ENCODE data around the gene GRM4. TPM values are rescaled to one million over a fixed set of nuclear protein-coding genes. Genes with fewer than 3 reads are reported as not detected.

Gene GRM4
- total and polyA plus RNA-seq, 9 of the 15 experiments (the other 6 are each of a cell fraction or from before 2014, with no cell fraction given): 0.18 TPM; not detected in 8

DNA sequence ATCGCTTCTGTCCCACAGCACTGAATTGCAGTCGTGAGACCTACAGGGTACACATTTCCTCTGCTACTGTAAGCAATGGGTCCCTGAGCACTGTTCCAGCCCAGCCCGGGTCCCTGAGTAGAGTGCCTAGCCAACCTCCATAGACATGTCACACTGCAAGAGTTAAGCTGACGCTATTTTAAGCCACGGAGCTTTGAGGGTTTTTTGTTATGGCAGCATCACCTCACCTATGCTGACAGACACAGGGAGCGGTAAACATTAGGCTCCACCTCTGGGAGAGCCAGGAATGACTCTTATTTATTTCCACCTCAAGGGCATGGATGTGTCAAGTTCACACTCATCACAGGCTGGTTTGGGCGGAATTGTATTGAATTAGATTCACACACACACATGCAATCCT lies 45.1 kb downstream of the GRM4 start:
- in situ Hi-C loops (cut with MboI): no loop called here
- Histone ChIP-seq H3K4me3 (no peak overlapping the region), H3K79me2 (ENCODE audit: control insufficient read depth, insufficient read depth, low read length) (no peaks in the 10 kb centered on the region), H3K9me1 (ENCODE audit: control insufficient read depth, insufficient read depth, low read length) (no peaks in the 10 kb centered on the region), H4K20me1 (replicated peaks; ENCODE audit: control insufficient read depth, insufficient read depth, low read length) (peaks cover 49% of the 10 kb centered on the region), H3K27me3 (ENCODE audit: control insufficient read depth in 2 of 2, insufficient read depth in 2 of 2, low read length in 2 of 2) (peaks cover 49 to 96% of the 10 kb centered on the region in 2 experiments; a peak in 4 of 5 replicates), H3K4me1 (replicated peaks in 1 of 2; ENCODE audit: control insufficient read depth in 2 of 2, insufficient read depth in 2 of 2, low read length in 2 of 2) (peaks cover 0 to 19% of the 10 kb centered on the region in 2 experiments; a peak in 2 of 5 replicates), H3K4me2 (ENCODE audit: insufficient read depth, low read length) (no peak overlapping the region), H3K9me3 (replicated peaks; ENCODE audit: control insufficient read depth, insufficient read depth, low read depth, low read length) (no peaks in the 10 kb centered on the region), H3K9ac (ENCODE audit: insufficient read depth in 1 of 2, low read depth in 2 of 2, low read length in 2 of 2) (no peak overlapping the region), H3K36me3 (ENCODE audit: control insufficient read depth, insufficient read depth, low read length) (no peaks in the 10 kb centered on the region), H2AFZ (ENCODE audit: low read depth, low read length) (no peak overlapping the region), H3K27ac (ENCODE audit: extremely low read depth, low read depth, low read length) (no peak overlapping the region)
- ChIA-PET POLR2A (interaction anchor here (0.6 kb wide), 1 partner anchor 14 kb away, joined by 3 read pairs; no protein-coding TSS in a partner anchor), CTCF (ENCODE audit: low intra/inter-chr PET ratio) (no interaction called here)
- no peak for ATAC-seq
- DNase-seq (ENCODE audit: extremely low read depth in 1 of 4, low spot score in 3 of 4): no peak
- no TSS peak for BruUV-seq (replicated peaks)
- TF ChIP-seq PTTG1 (tag; IDR thresholded peaks at IDR 0.05; ENCODE audit: low read depth) (no peak), ZNF12 (CRISPR knock-in tag; IDR thresholded peaks at IDR 0.05) (peak; percentile 96), ZNF23 (CRISPR knock-in tag; IDR thresholded peaks at IDR 0.05) (no peak)
- WGBS (ENCODE audit: insufficient coverage, low coverage, missing lambda C conversion rate): under 1% methylated on average over 7 of the region's 7 CpGs
- no peak for FAIRE-seq
- intact Hi-C loops (cut with micrococcal nuclease): no loop called here

DNA sequence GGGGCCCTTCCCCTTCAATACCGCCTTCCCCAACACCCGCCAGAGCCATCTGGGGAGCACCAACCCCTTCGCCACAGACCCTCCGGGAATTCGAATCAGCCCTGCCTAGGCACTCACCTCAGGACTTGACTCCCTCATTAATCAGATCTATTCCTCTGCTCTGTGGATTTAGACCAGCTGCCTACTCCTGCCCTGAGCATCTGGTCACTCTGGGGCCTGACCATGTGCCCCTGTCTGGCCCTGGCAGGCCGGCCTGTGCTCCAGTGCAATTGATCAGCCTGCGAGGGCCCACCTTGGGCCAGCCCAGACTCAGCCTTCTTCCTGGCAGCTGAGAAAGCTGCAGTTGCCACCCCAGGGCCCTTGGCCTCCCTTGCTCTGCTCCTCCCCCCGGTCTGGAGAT lies 46.0 kb downstream of the GRM4 start:
- POLR2A ChIA-PET: no interaction called here
- in situ Hi-C loops (cut with MboI): no loop called here
- Histone ChIP-seq H3K4me1 (replicated peaks in 1 of 2; ENCODE audit: control insufficient read depth in 2 of 2, insufficient read depth in 2 of 2, low read length in 2 of 2) (peaks cover 0 to 14% of the 10 kb centered on the region in 2 experiments; a peak in 1 of 5 replicates), H3K4me3 (no peak overlapping the region), H3K9ac (ENCODE audit: insufficient read depth in 1 of 2, low read depth in 2 of 2, low read length in 2 of 2) (no peak overlapping the region), H2AFZ (ENCODE audit: low read depth, low read length) (no peak overlapping the region), H3K27me3 (ENCODE audit: control insufficient read depth in 2 of 2, insufficient read depth in 2 of 2, low read length in 2 of 2) (peaks cover 41 to 96% of the 10 kb centered on the region in 2 experiments; a peak in 4 of 5 replicates), H3K4me2 (ENCODE audit: insufficient read depth, low read length) (no peak overlapping the region), H4K20me1 (replicated peaks; ENCODE audit: control insufficient read depth, insufficient read depth, low read length) (peaks cover 45% of the 10 kb centered on the region), H3K9me3 (replicated peaks; ENCODE audit: control insufficient read depth, insufficient read depth, low read depth, low read length) (no peaks in the 10 kb centered on the region), H3K79me2 (ENCODE audit: control insufficient read depth, insufficient read depth, low read length) (no peaks in the 10 kb centered on the region), H3K36me3 (ENCODE audit: control insufficient read depth, insufficient read depth, low read length) (no peaks in the 10 kb centered on the region), H3K9me1 (ENCODE audit: control insufficient read depth, insufficient read depth, low read length) (no peaks in the 10 kb centered on the region), H3K27ac (ENCODE audit: extremely low read depth, low read depth, low read length) (no peak overlapping the region)
- no peak for DNase-seq (ENCODE audit: extremely low read depth in 1 of 4, low spot score in 3 of 4)
- BruUV-seq (replicated peaks): no TSS peak
- no peak for ATAC-seq
- 3% methylated on average over 8 of the region's 8 CpGs for WGBS (ENCODE audit: insufficient coverage, low coverage, missing lambda C conversion rate)
- no peak for TF ChIP-seq EGR1 (conservative IDR thresholded peaks at IDR 0.05)
- TF ChIP-seq FOSL1 (tag; conservative IDR thresholded peaks at IDR 0.05): no peak
- TF ChIP-seq, protein P1, sequence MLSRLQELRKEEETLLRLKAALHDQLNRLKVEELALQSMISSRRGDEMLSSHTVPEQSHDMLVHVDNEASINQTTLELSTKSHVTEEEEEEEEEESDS (CRISPR knock-in tag; IDR thresholded peaks at IDR 0.05): no peak
- TF ChIP-seq HDGF (IDR thresholded peaks at IDR 0.05): no peak
- TF ChIP-seq KLF13 (tag; IDR thresholded peaks at IDR 0.05; ENCODE audit: borderline replicate concordance, low read depth): no peak
- TF ChIP-seq, protein P2, sequence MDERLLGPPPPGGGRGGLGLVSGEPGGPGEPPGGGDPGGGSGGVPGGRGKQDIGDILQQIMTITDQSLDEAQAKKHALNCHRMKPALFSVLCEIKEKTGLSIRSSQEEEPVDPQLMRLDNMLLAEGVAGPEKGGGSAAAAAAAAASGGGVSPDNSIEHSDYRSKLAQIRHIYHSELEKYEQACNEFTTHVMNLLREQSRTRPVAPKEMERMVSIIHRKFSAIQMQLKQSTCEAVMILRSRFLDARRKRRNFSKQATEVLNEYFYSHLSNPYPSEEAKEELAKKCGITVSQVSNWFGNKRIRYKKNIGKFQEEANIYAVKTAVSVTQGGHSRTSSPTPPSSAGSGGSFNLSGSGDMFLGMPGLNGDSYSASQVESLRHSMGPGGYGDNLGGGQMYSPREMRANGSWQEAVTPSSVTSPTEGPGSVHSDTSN (CRISPR knock-in tag; IDR thresholded peaks at IDR 0.05; ENCODE audit: low read depth): no peak
- TF ChIP-seq, protein P2 (tag; conservative IDR thresholded peaks at IDR 0.05; ENCODE audit: low read depth): no peak
- TF ChIP-seq, protein P3, sequence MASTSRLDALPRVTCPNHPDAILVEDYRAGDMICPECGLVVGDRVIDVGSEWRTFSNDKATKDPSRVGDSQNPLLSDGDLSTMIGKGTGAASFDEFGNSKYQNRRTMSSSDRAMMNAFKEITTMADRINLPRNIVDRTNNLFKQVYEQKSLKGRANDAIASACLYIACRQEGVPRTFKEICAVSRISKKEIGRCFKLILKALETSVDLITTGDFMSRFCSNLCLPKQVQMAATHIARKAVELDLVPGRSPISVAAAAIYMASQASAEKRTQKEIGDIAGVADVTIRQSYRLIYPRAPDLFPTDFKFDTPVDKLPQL (IDR thresholded peaks at IDR 0.05; ENCODE audit: extremely low read depth, insufficient read length): no peak
- no peak for TF ChIP-seq CHD2 (IDR thresholded peaks at IDR 0.05; ENCODE audit: low read depth, low read length)
- no peak for FAIRE-seq
- CTCF ChIA-PET (ENCODE audit: low intra/inter-chr PET ratio): no interaction called here
- intact Hi-C loops (cut with micrococcal nuclease): no loop called here
